Activated T-helper 9 cell treated with anti-CD3 and anti-CD28 coated beads, Interleukin-2, amount 50 U/mL, for 16 hours (primary cell): Measurements from ENCODE around the gene RASA3.
A peak's percentile ranks its signal among the peaks of the same experiment; 100 is the strongest.
"Not testable (repeated sequence)": the region's sequence is repeated elsewhere in the genome, so short reads cannot be mapped to it uniquely, and the experiment has no call there.

Experiments
- DNase-seq: peaks from one replicate; pipeline ENCODE4 v3.0.0-alpha.2; 2020; ENCODE audit warnings: low read depth

Gene RASA3

DNA sequence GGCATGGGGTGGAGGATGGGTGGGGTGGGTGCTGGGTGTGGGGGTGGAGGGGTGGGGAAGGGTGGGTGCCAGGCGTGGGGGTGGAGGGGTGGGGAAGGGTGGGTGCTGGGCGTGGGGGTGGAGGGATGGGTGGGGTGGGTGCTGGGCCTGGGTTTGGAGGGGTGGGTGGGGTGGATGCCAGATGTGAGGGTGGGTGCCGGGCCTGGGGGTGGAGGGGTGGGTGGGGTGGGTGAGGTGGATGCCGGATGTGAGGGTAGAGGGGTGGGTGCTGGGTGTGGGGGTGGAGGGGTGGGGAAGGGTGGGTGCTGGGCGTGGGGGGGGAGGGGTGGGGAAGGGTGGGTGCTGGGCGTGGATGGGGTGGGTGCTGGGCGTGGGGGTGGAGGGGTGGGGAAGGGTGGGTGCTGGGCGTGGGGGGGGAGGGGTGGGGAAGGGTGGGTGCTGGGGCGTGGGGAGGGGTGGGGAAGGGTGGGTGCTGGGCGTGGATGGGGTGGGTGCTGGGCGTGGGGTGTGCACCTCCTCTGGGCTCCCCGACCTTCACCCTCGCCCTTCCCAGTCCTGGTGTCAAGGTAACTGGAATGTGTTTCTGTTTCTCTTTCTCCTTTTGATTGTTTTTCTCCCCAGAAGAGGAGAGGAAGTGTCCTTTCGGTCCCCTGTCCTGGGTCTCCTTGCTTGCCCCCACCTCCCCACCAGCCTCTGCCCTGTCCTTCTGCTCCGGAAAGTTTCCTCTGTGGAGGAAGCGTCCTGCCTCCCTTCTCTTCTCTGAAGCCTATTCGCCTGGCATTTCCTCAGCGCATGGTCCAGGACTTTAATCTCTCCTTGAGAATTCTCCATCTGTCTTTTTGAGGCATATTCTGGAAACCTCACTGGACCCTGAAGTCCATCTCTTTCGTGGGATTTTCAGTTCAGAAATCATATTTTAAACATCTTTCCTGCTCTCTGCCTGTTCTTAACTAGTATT lies 23.8 kb upstream of the RASA3 start:
- no peak for DNase-seq

DNA sequence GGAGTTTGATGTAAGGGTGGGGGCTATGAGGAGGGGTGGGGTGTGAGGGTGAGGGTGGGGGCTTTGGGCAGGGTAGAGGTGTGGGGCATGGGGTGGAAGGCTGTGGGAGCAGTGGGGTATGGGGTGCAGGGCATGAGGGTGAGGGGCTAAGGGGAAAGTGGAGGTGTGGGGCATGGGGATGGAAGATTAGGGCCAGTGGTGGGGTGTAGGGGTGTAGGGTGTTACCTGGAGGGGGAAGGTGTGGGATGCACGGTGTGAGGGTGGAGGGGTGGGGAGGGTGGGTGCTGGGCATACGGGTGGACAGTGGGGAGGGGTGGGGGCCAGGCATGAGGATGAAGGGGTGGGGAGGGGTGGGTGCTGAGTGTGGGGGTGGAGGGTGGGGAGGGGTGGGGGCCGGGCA lies 22.9 kb upstream of the RASA3 start:
- DNase-seq = no peak

DNA sequence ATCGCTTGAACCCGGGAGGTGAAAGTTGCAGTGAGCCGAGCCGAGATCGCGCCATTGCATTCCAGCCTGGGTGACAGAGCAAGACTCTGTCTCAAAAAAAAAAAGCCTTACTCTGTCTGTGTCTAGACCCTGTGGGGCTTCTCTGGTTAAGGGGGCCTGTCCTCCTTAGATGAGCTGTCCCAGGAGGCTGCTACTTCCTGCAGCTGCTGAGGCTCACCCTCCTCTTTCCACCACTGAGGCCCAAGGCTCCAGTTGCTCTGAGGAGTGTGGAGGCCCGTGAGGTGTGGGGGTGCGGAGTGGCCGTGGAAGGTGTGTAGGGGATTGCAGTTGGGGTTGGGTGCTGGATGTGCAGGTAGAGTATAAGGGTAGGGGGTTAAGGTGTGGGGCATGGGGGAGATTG lies 22.1 kb upstream of the RASA3 start:
- no peak for DNase-seq

DNA sequence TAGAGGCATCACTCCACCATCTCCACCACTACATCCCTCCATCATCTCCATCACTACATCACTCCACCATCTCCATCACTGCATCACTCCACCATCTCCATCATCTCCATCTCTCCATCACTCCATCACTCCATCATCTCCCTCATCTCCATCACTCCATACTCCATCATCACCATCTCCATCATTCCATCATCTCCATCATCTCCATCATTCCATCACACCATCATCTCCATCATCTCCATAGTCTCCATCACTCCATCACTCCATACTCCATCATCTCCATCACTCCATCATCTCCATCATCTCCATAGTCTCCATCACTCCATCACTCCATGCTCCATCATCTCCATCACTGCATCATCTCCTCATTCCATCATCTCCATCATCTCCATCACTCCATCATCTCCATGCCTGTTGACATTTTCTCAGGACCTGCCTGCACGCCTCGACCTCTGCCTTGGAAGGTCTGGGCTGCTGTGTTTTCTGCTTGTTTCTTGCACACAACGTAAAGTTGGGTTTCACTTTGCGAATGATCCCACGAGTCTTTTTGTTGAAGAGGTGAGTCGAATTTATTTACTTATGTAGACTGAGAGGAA lies 21.2 kb upstream of the RASA3 start:
- DNase-seq = no peak

DNA sequence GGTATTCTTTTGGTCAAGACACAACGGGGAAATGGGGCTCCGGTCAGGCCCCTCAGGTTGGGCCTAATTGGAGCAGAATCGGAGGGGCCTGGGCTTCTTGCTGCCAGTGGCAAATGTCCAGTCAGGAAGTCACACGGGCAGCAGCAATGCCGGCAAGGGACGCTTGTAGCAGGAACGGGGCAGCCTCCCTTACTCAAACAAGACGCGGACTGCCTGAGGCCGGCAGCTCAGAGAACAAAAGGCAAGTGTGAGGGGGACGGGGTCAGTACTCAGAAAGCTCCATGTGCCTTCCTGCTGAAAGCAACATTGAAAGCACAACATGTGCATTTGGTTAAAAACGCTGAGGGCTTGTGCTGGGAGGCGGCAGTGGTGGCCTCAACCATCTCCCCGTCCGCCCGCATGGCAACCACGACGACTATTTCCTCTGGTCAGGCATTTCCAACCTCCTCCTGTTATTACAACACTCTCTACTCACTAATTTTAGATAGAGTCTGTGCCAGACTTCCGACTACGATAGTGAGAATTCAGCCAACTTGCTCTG lies 20.5 kb upstream of the RASA3 start:
- DNase-seq = no peak

DNA sequence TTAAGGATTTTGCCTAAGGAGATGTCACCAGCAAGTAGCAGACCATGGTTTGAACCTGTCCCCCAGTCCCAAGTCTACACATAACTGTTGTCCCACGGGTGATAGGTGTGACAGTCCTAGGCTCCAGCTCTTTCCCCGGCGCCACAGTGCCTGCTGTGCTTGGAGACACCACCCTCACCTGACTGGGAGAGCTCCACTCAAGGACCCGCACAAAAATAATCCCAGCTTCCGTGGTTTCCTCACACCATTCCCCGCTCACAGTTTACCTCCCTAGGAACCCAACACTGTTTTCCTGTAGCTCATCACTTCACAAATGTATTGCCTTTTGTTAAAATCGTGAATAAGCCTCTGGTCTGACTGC lies 19.8 kb upstream of the RASA3 start:
- DNase-seq = no peak

DNA sequence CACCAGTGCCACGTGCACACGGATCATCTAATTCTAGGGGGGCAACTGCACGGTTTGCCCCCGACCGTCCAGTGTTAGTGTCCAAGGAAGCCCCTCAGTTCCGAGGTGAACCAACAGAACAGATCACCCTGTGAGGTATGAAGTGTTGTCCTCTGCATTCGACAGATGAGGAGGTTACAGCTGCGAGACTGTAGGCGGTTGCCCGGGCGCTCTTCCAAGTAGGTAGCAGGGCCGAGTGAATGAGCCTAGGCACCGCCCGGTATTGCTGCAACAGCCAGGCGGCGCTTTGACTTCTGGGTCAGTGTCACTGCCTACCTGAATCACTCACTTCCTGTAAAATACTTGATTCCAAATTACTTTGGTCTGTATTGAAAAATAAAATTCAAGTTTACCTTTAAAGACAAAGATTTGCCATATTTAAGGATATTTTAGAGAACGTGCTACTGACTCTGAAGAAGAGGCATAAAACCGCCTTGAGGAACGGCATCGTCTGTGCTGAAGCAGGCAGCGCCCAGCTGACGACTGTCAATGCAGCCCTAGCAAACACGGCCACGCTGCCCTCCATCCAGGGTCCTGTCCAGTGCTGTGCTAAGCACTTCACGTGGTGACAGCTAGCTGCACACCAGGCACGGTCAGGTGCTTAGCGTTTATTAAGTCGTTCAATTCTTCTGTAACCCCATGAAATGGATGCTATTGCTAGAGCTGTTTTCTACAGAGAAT lies 19.3 kb upstream of the RASA3 start:
- peak; percentile 40 for DNase-seq

DNA sequence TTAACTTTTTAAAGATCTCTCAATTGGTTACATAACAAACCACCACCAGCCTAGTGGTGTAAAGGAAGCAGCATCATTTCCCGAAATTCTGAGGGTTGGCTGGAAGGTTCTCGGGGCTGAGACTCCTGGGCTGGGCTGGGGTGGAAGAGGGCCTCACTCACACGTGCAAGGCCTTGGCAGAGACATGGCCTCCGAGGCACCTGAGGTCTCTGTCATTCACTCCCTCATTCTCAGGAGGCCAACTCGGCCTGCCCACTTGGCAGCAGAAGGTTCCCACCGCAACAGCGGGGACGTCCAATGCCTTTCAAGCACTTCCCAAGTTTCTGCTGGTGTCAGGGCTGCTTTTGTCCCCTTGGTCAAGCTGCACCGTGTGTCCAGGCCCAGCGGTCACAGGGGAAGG lies 18.6 kb upstream of the RASA3 start:
- DNase-seq = no peak

DNA sequence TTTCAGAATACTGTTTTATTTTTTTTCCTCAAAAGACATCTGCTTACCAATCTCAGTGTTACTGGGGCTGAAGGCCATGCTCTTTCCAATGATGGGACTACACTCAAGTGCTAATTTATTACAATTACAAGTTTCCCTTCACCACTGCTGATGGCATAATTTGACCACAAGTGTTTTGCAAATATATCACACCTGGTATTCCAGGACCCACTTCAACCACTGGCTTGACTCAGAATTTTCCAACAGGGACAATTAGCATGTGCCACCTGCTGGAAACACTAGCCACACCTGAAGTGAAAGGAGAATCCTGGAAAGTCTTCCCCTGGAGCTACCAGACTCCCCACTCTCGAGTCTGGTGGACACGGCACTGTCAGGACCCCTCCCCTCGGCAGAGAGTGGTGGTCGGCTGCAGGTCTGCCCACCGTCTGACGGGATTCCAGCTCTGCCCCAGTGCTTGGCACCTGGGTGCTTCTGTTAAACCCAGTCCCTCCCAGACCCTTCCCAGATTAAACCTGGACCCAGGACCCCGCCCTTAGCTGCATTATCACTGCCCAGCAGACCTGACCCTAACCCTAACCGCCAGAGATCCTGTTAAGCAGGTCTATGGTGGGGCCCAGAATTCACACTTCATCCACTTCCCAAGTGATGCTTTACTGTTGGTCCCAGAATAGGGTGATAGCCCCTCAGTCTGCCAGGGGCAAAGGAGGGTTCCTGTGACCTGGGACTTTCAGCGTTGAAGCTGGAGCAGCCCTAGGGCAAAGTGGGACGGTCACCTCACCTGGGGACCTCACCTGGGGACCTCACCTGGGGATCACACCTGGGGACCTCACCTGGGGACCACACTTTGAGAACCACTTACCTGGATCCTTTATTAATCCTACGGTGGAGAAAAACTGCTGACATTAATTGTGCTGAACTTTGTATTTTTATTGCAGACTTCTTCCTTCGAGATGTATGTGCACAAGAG lies 17.6 kb upstream of the RASA3 start:
- DNase-seq = no peak

DNA sequence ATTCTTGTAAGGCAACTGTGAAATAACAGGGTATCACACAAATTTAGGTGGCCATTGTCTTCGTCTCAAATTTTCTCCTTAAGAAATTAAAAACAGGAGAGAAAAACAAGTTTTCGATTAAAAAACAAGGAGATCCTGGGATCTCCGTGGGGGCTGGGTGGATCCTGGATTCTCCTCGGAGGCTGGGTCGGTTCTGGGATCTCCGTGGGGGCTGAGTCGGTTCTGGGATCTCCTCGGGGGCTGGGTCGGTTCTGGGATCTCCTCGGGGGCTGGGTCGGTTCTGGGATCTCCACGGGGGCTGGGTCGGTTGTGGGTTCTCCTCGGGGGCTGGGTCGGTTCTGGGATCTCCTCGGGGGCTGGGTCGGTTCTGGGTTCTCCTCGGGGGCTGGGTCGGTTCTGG lies 16.5 kb upstream of the RASA3 start:
- DNase-seq = not testable (repeated sequence)

DNA sequence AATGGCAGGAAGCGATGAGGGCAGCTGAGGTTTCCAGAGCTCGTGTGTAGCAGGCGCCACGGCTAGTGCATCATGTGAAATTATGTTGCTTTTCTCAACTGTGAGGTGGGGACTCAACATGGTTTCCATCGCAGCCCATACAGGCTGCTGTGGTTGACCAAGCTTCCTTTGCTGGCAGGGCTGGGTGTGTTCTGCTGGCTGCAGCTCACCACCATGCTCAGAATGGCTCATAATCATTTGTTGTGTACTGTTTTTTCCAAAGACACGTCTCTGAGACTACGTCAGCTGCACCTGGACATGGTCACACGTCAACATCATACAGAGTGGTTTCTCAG lies 16.1 kb upstream of the RASA3 start:
- peak; percentile 69 for DNase-seq

DNA sequence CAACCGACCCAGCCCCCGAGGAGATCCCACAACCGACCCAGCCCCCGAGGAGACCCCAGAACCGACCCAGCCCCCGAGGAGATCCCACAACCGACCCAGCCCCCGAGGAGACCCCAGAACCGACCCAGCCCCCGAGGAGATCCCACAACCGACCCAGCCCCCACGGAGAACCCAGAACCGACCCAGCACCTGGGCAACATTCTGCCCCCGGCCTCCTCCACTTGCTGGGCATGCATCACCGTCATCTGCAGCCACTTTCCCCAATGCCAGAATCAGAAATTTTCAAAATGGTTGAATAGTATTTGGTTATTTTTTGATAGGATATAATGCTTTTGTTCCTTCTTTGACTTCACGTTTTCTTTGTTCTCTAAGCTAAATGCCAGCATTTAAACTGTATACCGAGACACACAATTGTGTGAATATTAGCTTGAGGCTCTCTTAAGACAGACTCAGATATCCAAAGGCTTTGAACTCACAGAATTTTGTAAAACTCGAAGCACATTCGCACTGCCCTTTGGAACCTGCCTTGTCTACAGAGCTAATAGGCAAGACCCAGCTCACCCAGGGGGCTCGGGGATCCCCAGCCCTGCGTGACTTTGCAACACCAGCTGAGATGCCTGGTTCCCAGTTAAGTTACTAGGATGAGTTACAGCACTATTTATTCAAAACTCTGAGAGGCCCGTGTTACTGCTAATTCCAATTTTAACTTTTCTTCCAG lies 15.5 kb upstream of the RASA3 start:
- no peak for DNase-seq

DNA sequence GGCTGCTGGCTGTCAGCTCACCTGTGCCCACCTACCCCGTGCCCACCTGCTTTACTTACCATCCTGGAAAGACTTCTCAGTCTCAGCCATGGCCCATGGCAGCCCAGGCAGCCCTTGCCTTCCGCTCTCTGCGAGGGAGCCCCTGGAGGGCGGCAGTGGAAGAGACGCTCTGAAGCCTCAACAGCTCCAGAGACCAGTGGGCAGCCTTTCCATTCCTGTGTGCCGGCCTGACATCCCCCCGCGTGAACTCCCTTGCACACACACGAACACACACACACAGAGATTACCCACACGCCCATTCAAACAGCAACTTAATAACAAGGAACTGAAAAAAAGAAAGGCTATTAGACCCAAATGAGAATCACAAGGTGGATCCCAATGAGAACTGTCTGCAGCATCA lies 14.2 kb upstream of the RASA3 start:
- DNase-seq = no peak

DNA sequence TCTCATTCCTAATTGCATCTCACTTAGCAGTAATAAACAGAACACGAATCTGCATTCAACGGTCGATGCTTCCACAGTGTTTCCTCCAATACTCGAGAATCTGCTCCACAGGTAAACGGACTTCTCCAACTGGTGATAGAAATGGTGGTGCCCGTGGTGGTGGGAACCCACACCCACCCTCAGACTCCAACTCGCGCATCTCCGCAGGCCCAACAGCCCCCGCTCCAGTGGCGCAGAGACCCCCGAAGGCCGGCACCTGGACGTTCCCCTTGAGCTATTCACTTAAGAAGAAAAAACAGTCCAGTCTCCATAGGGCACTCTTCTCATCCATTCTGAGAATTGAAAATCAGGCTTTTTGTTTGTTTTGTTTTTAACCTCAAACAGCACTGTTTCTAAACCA lies 13.8 kb upstream of the RASA3 start:
- DNase-seq = no peak

DNA sequence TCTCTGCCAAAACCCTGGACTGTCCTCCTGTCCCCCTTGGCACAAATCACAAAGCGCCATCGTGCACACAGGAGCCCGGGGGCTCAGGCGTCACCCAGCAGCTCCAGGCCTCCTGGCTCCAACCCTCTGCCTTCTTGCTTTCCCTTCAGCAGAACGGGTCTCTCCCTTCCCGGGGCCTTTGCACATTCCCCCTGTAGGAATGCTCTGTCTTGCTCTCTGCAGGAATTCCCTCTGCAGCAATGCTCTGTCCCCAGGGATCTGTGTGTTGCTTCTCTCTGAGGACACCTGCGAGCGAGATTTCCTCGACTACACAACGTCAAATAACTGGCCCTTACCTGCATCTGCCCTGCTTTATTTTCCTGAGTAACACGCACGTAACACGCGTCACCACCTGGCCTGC lies 13.3 kb upstream of the RASA3 start:
- no peak for DNase-seq

DNA sequence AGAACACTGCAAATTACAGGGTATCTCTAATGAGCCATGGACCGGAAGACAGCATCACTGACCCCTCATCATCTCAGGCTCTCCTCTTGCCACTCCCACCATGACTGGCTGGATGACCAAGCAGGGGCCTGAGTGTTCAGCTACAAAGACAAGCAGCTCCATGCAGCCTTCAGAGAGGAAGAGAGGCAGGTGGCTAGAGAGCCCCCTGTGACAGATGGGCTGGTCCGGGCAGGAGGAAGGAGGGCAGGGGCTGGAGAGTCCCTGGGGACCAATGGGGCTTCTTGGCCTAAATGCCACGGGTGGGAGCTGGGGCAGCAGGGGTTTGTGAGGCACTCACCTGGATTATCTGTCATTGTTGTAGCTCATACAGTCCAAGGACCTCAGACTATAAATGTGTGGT lies 12.8 kb upstream of the RASA3 start:
- no peak for DNase-seq

DNA sequence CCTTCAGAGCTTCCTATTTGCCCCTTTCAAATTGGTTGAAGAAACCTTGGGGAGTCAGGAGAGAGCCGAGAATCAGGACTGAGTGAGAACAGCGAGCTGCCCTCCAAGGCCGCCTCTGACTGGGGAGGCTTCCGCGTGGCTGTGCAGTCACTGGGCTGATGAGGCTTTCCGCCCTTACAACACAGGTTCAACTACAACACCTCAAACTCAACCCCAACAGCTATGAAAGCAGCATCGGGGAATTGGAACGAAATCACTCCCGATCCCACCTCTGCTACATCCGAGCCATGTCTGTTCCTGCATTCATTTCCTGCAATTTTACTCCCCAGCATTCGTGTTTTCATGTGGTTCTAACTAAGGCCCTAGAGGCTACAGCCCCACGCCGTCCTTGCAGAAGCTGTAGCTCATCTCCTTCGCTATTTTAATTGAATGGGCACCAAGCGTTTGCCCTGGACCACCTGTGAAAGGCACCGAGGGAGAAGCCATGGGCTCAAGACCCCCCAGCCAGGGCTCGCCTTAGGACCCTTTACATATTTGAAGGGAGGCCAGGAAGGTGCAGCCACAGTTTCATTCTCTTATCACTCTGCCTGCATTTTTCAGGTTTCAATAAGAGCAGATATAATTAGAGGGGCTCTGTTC lies 12.3 kb upstream of the RASA3 start:
- DNase-seq = no peak

DNA sequence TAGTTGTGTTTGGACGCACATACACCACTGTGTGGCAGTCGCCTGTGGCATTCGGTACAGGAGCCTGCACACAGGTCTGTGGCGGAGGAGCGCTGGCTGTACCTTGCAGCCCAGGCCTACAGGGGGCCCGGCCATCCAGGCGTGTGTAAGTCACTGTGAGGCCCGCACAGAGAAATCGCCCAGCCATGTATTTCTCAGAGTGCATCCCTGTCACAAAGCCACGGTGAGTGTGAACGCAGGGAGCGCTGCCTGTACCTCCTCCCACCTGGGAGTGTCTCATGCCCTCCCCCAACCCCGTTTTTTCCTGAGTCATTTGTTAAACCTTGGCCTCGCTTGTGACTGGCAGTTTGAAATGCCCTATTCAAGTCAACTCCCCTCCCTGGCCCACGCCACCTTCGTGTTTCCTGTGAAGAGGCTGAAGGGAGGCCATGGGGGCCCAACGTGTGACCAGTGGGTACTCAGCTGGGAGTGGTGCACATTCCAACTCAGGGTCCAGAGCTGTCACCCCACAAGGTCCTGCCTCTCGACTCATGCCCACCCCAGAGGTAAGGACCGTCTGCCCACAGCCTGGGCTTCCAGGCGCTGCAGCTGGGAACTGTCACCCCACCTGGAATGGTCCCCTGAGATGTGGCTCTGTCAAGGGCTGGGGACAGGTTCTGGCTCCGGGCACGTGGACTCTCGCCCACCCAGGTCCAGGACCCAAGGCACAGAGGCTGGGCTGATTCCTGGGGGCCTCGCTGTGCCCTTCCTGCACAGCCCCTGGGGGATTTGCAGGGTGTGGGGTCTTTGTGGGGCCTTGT lies 11.6 kb upstream of the RASA3 start:
- no peak for DNase-seq

DNA sequence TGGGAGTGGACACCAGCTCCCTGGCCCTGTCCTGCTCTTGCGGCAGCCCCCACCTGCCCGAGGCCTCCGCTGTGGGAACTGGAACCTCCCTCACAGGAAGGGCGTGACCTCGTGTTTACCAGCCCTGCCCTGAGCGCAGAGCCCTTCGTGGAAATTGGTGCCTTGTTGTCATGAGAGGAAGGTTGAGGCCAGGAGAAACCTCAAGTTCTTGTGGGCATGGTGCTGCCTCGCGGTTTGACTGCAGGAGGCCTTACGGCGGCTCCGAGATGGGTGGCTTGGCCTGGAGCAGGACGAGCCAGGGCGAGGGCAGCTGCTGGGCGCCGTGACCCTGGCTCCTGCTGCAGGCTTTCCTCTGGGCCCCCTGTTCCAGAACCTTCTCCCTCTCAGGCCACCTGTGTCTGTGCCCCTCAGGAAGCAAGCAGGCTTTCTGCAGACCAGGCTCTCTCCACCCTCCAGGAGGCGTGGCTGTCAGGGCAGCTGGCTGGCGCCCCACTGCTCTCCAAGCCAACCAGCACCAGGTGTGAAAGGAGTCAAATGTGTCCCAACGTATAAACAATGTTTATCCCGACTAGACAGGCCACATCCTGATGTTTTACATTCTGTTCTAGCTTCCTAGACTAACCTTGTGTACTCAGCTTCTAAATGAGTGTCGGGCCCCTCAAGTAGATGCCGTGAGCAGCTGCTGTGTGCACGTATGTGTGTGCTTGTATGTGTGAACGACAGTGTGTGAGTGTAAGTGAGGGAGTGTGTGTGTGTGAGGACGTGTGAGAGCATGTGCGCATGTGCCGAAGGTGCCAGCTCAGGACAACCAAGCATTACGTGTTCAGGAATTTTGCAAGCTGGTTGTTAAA lies 10.4 kb upstream of the RASA3 start:
- DNase-seq = peak; percentile 55
